HG03060 (cell line): ENCODE data around the gene SLC38A4.
"Not testable (repeated sequence)": the region's sequence is repeated elsewhere in the genome, so short reads cannot be mapped to it uniquely, and the experiment has no call there.

Experiments used
- ATAC-seq: cut with Tn5 transposase; IDR thresholded peaks from one replicate; pipeline ENCODE4 v1.9.1; 2021; ENCODE audit warnings: low read depth, moderate number of reproducible peaks; ENCODE audit not compliant: unreplicated experiment

SLC38A4 gene

GRCh38 chr12:46825591-46826414, at the start of gene SLC38A4:
SLC38A4 (minus strand) TSS chr12:46825997; CDS start chr12:46793071, 32,926 bp downstream.
- no peak for ATAC-seq

- no peak for ATAC-seq
Measured at GRCh38 chr12:46875095-46875494, 49.3 kb upstream of the SLC38A4 start.

- no peak for ATAC-seq
Measured at GRCh38 chr12:46874642-46875041, 48.8 kb upstream of the SLC38A4 start.

- ATAC-seq, result no peak
Measured at GRCh38 chr12:46872135-46872534, 46.3 kb upstream of the SLC38A4 start.

- no peak for ATAC-seq
Measured at GRCh38 chr12:46865311-46865710, 39.5 kb upstream of the SLC38A4 start.

- ATAC-seq, result no peak
Measured at GRCh38 chr12:46858368-46858767, 32.6 kb upstream of the SLC38A4 start.

GRCh38 chr12:46857486-46857885, 31.7 kb upstream of the SLC38A4 start:
- no peak for ATAC-seq

GRCh38 chr12:46855760-46856159, 30.0 kb upstream of the SLC38A4 start:
- ATAC-seq, result no peak

GRCh38 chr12:46854188-46854587, 28.4 kb upstream of the SLC38A4 start:
- not testable (repeated sequence) for ATAC-seq

GRCh38 chr12:46848792-46849191, 23.0 kb upstream of the SLC38A4 start:
- not testable (repeated sequence) for ATAC-seq

- no peak for ATAC-seq
Measured at GRCh38 chr12:46847001-46847400, 21.2 kb upstream of the SLC38A4 start.

- ATAC-seq, result no peak
Measured at GRCh38 chr12:46843811-46844210, 18.0 kb upstream of the SLC38A4 start.

GRCh38 chr12:46841891-46842290, 16.1 kb upstream of the SLC38A4 start:
- no peak for ATAC-seq

GRCh38 chr12:46839964-46840363, 14.2 kb upstream of the SLC38A4 start:
- no peak for ATAC-seq

GRCh38 chr12:46839232-46839631, 13.4 kb upstream of the SLC38A4 start:
- ATAC-seq, result no peak

GRCh38 chr12:46835785-46836184, 10.0 kb upstream of the SLC38A4 start:
- no peak for ATAC-seq

GRCh38 chr12:46832130-46832704, 6.4 kb upstream of the SLC38A4 start:
- ATAC-seq, result no peak

- no peak for ATAC-seq
Measured at GRCh38 chr12:46831335-46832129, 5.7 kb upstream of the SLC38A4 start.

GRCh38 chr12:46830731-46831334, 5.0 kb upstream of the SLC38A4 start:
- no peak for ATAC-seq

- ATAC-seq, result no peak
Measured at GRCh38 chr12:46824709-46825108, 1.1 kb downstream of the SLC38A4 start.

- ATAC-seq, result no peak
Measured at GRCh38 chr12:46818642-46819041, 7.2 kb downstream of the SLC38A4 start.
